K562 (cell line): Measurements from ENCODE around the gene FKBP11. TPM values are rescaled to one million over a fixed set of nuclear protein-coding genes. Genes with fewer than 3 reads are reported as not detected.

Experiments used
- DACH1 ChIP-seq: fragments of 450-650 bp; IDR thresholded peaks from 2 replicates; pipeline ENCODE4 v1.6.1; 2018; ENCODE audit not compliant: partially characterized antibody
- GTF2F1 ChIP-seq: IDR thresholded peaks from 2 replicates; pipeline ENCODE4 v1.6.1; 2011; ENCODE audit warnings: low read depth, low read length, improper control_type of control experiment
- MAZ ChIP-seq, 2 experiments: fragments of 450-650 bp in 1 of 2; sonication (generic) in 1 of 2; formaldehyde crosslinking; IDR thresholded peaks in 1 of 2; conservative IDR thresholded peaks in 1 of 2; 2 replicates each; pipeline versions ENCODE4 v1.4.0 to v1.5.0; 2020; ENCODE audit warnings: mild to moderate bottlenecking in 1 of 2, missing genetic modification reagents in 1 of 2
- MXI1 ChIP-seq: IDR thresholded peaks from 2 replicates; pipeline ENCODE4 v1.6.1; 2011; ENCODE audit warnings: low read depth, mild to moderate bottlenecking, improper control_type of control experiment, low read length
- NFIC ChIP-seq: fragments of 450-650 bp; IDR thresholded peaks from 2 replicates; pipeline ENCODE4 v1.6.1; 2017; ENCODE audit warnings: mild to moderate bottlenecking, inconsistent platforms
- NRF1 ChIP-seq, 2 experiments: fragments of 450-650 bp; IDR thresholded peaks in 1 of 2; conservative IDR thresholded peaks in 1 of 2; 2 replicates each; pipeline ENCODE4 v1.6.1; 2014; ENCODE audit warnings: mild to moderate bottlenecking in 2 of 2
- OTX1 ChIP-seq: fragments of 450-650 bp; formaldehyde crosslinking; IDR thresholded peaks from 2 replicates; pipeline ENCODE4 v1.4.0; 2022; ENCODE audit warnings: mild to moderate bottlenecking
- POLR2B ChIP-seq: fragments of 450-650 bp; IDR thresholded peaks from 2 replicates; pipeline ENCODE4 v1.6.1; 2018; ENCODE audit warnings: low read depth; ENCODE audit not compliant: partially characterized antibody
- RBFOX2 ChIP-seq: fragments of 200-400 bp; formaldehyde crosslinking; IDR thresholded peaks from 2 replicates; pipeline ENCODE4 v1.6.1; 2017; ENCODE audit warnings: low read depth, mild to moderate bottlenecking, low read length, moderate library complexity
- RCOR1 ChIP-seq, 2 experiments: IDR thresholded peaks; 2 replicates each; pipeline ENCODE4 v1.6.1; 2012; ENCODE audit warnings: low read depth in 2 of 2, low read length in 2 of 2, borderline replicate concordance in 1 of 2, improper control_type of control experiment in 1 of 2
- SIN3B ChIP-seq: fragments of 450-650 bp; IDR thresholded peaks from 2 replicates; pipeline ENCODE4 v1.6.1; 2017; ENCODE audit warnings: low read depth, mild to moderate bottlenecking, moderate library complexity
- SPI1 ChIP-seq: IDR thresholded peaks from 2 replicates; pipeline ENCODE4 v1.6.1; 2011; ENCODE audit warnings: low read depth, low read length, control low read depth, borderline replicate concordance
- TOE1 ChIP-seq, 2 experiments: fragments of 450-650 bp in 1 of 2; sonication (generic) in 1 of 2; formaldehyde crosslinking in 1 of 2; IDR thresholded peaks; 2 replicates each; pipeline versions ENCODE4 v1.7.1 to v1.8.0; 2016 to 2022; ENCODE audit warnings: borderline replicate concordance in 2 of 2, mild to moderate bottlenecking in 2 of 2, antibody characterized with exemption in 1 of 2, inconsistent platforms in 1 of 2, low read depth in 1 of 2, missing genetic modification reagents in 1 of 2, moderate library complexity in 1 of 2
- UBTF ChIP-seq, 2 experiments: IDR thresholded peaks; 2 replicates each; pipeline ENCODE4 v1.6.1; 2012; ENCODE audit warnings: improper control_type of control experiment in 2 of 2, low read depth in 2 of 2, low read length in 2 of 2, borderline replicate concordance in 1 of 2
- VEZF1 ChIP-seq: fragments of 200-800 bp; sonication (Bioruptor generic); IDR thresholded peaks from 2 replicates; pipeline ENCODE4 v1.6.1; 2017; ENCODE audit warnings: missing genetic modification characterization, missing compliant biosample characterization
- YY1 ChIP-seq, 3 experiments: IDR thresholded peaks; 2 replicates each; pipeline ENCODE4 v1.6.1; 2011; ENCODE audit warnings: low read length in 2 of 3, mild to moderate bottlenecking in 2 of 3, moderate library complexity in 2 of 3, borderline replicate concordance in 1 of 3, control low read depth in 1 of 3, low read depth in 1 of 3; ENCODE audit not compliant: insufficient read depth in 3 of 3, insufficient replicate concordance in 2 of 3, control insufficient read depth in 1 of 3, insufficient read length in 1 of 3; ENCODE audit errors: extremely low read depth in 1 of 3
- ZNF586 ChIP-seq: fragments of 450-650 bp; formaldehyde crosslinking; conservative IDR thresholded peaks from 2 replicates; pipeline ENCODE4 v1.4.0; 2020; ENCODE audit warnings: mild to moderate bottlenecking, moderate library complexity
- polyA plus RNA-seq, 8 experiments: library from polyadenylated mRNA; depleted of rRNA in 4 of 8; stranded (reverse) in 5 of 8; unstranded in 3 of 8; fragments of >200 nt; fragmentation: Nextera tagmentation in 2 of 8; fragmentation: Illumina TruSeq in 1 of 8; extraction: Ambion mirVana in 2 of 8; extraction: Trizol in 1 of 8; gene quantifications; 2 replicates each; pipeline versions ENCODE4 v1.2.1 to v1.2.3, GENCODE V29; 2011 to 2014; ENCODE audit warnings: inconsistent platforms in 1 of 8, missing spikeins in 1 of 8
- total RNA-seq, 7 experiments: library from RNA; depleted of rRNA in 6 of 7; stranded (reverse); fragments of >200 nt in 6 of 7; fragmentation: Illumina TruSeq in 2 of 7; extraction: Trizol in 2 of 7; gene quantifications; 2 replicates each; pipeline versions ENCODE4 v1.2.1 to v1.2.3, GENCODE V29; 2011 to 2021; ENCODE audit warnings: low replicate concordance in 1 of 7
- TF ChIP-seq, protein P1 (sequence below): fragments of 450-650 bp; IDR thresholded peaks from 2 replicates; pipeline ENCODE4 v1.6.1; 2014; ENCODE audit warnings: low read depth, mild to moderate bottlenecking, moderate library complexity, borderline replicate concordance
- TF ChIP-seq, protein P2 (sequence below): fragments of 250-450 bp; sonication (Bioruptor Pico); IDR thresholded peaks from 2 replicates; pipeline ENCODE4 v1.6.1; 2021; ENCODE audit warnings: mild to moderate bottlenecking

FKBP11 gene
- total and polyA plus RNA-seq, 9 of the 15 experiments (the other 6 are each of a cell fraction or from before 2014, with no cell fraction given): 1.6 to 8.2 (median 5.8) TPM

DNA sequence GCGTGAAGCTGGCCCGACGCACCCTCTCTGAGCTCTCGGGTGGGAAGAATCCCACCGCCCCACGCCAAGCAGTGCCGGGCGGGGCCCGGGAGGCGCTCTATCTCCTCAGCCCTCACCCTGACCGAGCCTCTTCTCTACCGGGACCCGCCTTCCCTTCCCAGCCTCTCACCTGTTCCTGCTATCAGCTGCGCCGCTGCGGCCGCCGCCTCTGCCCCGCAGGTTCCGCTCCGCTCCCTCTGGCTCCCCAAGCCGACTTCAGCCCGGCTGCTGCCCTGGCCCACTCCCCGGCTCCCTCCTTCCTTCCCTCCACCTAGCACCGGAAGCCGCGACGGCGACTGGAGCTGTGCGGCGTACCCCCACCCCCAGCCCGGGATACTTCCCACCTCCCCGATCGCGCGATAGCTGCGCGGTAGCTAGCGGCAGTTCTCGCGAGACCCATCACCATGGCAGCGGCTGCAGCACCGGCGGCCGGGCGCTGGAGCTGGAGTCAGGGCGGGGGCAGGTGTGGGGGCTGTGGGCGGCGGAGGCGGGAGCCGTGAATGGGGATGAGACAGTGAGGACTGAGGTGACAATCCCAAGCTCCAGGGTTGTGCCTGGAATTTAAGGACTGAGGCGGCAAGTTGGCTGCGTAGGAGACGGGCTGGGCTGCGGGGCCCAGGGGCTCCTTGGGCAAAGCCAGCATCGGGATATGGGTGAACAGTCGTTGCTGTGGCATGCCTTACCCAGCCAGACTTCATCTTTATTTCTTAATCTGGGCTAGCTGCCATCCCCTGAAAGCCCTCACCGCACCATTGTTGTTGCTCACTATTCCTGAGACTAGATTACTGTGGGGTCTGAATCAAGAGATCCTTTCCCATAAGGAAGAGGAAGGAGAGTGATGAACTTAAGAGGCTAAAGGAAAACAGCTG lies 32.1 kb upstream of the FKBP11 start, which contains the start of gene ARF3 (continued):
- no peak for TF ChIP-seq ZNF586 (CRISPR knock-in tag)
- TF ChIP-seq GTF2F1: no peak
- TF ChIP-seq OTX1: no peak
- TF ChIP-seq, protein P1, sequence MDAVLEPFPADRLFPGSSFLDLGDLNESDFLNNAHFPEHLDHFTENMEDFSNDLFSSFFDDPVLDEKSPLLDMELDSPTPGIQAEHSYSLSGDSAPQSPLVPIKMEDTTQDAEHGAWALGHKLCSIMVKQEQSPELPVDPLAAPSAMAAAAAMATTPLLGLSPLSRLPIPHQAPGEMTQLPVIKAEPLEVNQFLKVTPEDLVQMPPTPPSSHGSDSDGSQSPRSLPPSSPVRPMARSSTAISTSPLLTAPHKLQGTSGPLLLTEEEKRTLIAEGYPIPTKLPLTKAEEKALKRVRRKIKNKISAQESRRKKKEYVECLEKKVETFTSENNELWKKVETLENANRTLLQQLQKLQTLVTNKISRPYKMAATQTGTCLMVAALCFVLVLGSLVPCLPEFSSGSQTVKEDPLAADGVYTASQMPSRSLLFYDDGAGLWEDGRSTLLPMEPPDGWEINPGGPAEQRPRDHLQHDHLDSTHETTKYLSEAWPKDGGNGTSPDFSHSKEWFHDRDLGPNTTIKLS: peak; percentile 95
- TF ChIP-seq SPI1: peak; percentile 24; the same call in 1 of the 2 replicates
- peak; percentile 78 to 80 for TF ChIP-seq NRF1 (conservative IDR thresholded peaks at IDR 0.05 in 1 of 2, IDR thresholded peaks at IDR 0.05 in 1 of 2)
- TF ChIP-seq RCOR1 (IDR thresholded peaks at IDR 0.05; ENCODE audit: borderline replicate concordance in 1 of 2, low read depth in 2 of 2, low read length in 2 of 2): peak in 1 of 2 experiments; percentile 75; a peak in 1 of 4 replicates
- peak in 1 of 2 experiments; percentile 27; a peak in 1 of 4 replicates for TF ChIP-seq UBTF (IDR thresholded peaks at IDR 0.05; ENCODE audit: borderline replicate concordance in 1 of 2, low read depth in 2 of 2, low read length in 2 of 2)
- TF ChIP-seq NFIC: peak; percentile 65
- TF ChIP-seq VEZF1 (CRISPR knock-in tag): peak; percentile 92
- TF ChIP-seq RBFOX2: peak; percentile 93
- TF ChIP-seq YY1 (IDR thresholded peaks at IDR 0.05; ENCODE audit: borderline replicate concordance in 1 of 3, control insufficient read depth in 1 of 3, extremely low read depth in 1 of 3, insufficient read depth in 3 of 3, insufficient read length in 1 of 3, insufficient replicate concordance in 2 of 3, low read depth in 1 of 3, low read length in 2 of 3): peak in 1 of 3 experiments; percentile 8
- peak; percentile 89 for TF ChIP-seq MXI1
- TF ChIP-seq, protein P2, sequence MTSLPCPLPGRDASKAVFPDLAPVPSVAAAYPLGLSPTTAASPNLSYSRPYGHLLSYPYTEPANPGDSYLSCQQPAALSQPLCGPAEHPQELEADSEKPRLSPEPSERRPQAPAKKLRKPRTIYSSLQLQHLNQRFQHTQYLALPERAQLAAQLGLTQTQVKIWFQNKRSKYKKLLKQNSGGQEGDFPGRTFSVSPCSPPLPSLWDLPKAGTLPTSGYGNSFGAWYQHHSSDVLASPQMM (CRISPR knock-in tag): no peak
- peak; percentile 72 for TF ChIP-seq DACH1
- peak; percentile 52 for TF ChIP-seq TOE1 (IDR thresholded peaks at IDR 0.05; ENCODE audit: borderline replicate concordance)
- TF ChIP-seq TOE1 (CRISPR knock-in tag; IDR thresholded peaks at IDR 0.05; ENCODE audit: borderline replicate concordance, low read depth): no peak
- TF ChIP-seq POLR2B: peak; percentile 80
- 0 out of 2 replicates have a peak, but pooled peaks have one; percentile 19 for TF ChIP-seq SIN3B
- TF ChIP-seq MAZ (CRISPR knock-in tag; conservative IDR thresholded peaks at IDR 0.05 in 1 of 2, IDR thresholded peaks at IDR 0.05 in 1 of 2): peak; percentile 67 to 90
